K562 (cell line): ENCODE results near the gene ADAM15. TPM values are rescaled to one million over a fixed set of nuclear protein-coding genes. Genes with fewer than 3 reads are reported as not detected.

Source experiments
- CBX3 ChIP-seq, 2 experiments: IDR thresholded peaks; 1 replicate in 1 of 2; 2 replicates in 1 of 2; pipeline ENCODE4 v1.6.1; 2012; ENCODE audit warnings: inconsistent platforms in 2 of 2, low read length in 2 of 2, borderline replicate concordance in 1 of 2, control low read depth in 1 of 2
- CEBPB ChIP-seq: fragments of 450-650 bp; IDR thresholded peaks from 2 replicates; pipeline ENCODE4 v1.6.1; 2016; ENCODE audit warnings: missing genetic modification characterization, missing compliant biosample characterization
- MBD2 ChIP-seq: sonication (generic); IDR thresholded peaks from 2 replicates; pipeline ENCODE4 v1.6.1; 2016; ENCODE audit warnings: low read depth, borderline replicate concordance
- NFYB ChIP-seq: IDR thresholded peaks from 2 replicates; pipeline ENCODE4 v1.6.1; 2011; ENCODE audit warnings: mild to moderate bottlenecking, moderate library complexity; ENCODE audit not compliant: insufficient read length; ENCODE audit errors: extremely low read depth
- PHF20 ChIP-seq: fragments of 450-650 bp; IDR thresholded peaks from 2 replicates; pipeline ENCODE4 v1.6.1; 2018; ENCODE audit not compliant: partially characterized antibody
- ZKSCAN3 ChIP-seq: fragments of 250-450 bp; sonication (Bioruptor Pico); IDR thresholded peaks from 2 replicates; pipeline ENCODE4 v1.4.0; 2020
- ZNF639 ChIP-seq, 2 experiments: fragments of 200-800 bp in 1 of 2; sonication (Bioruptor generic) in 1 of 2; sonication (generic) in 1 of 2; formaldehyde crosslinking in 1 of 2; IDR thresholded peaks in 1 of 2; conservative IDR thresholded peaks in 1 of 2; 2 replicates each; pipeline versions ENCODE4 v1.5.0 to v1.6.1; 2016 to 2020; ENCODE audit warnings: missing compliant biosample characterization in 1 of 2, missing genetic modification characterization in 1 of 2, missing genetic modification reagents in 1 of 2
- ZNF644 ChIP-seq: fragments of 200-800 bp; sonication (Bioruptor generic); IDR thresholded peaks from 2 replicates; pipeline ENCODE4 v1.6.1; 2016; ENCODE audit warnings: low read depth, missing genetic modification characterization, missing compliant biosample characterization
- polyA plus RNA-seq, 8 experiments: library from polyadenylated mRNA; depleted of rRNA in 4 of 8; stranded (reverse) in 5 of 8; unstranded in 3 of 8; fragments of >200 nt; fragmentation: Nextera tagmentation in 2 of 8; fragmentation: Illumina TruSeq in 1 of 8; extraction: Ambion mirVana in 2 of 8; extraction: Trizol in 1 of 8; gene quantifications; 2 replicates each; pipeline versions ENCODE4 v1.2.1 to v1.2.3, GENCODE V29; 2011 to 2014; ENCODE audit warnings: inconsistent platforms in 1 of 8, missing spikeins in 1 of 8
- total RNA-seq, 7 experiments: library from RNA; depleted of rRNA in 6 of 7; stranded (reverse); fragments of >200 nt in 6 of 7; fragmentation: Illumina TruSeq in 2 of 7; extraction: Trizol in 2 of 7; gene quantifications; 2 replicates each; pipeline versions ENCODE4 v1.2.1 to v1.2.3, GENCODE V29; 2011 to 2021; ENCODE audit warnings: low replicate concordance in 1 of 7
- TF ChIP-seq, protein P1 (sequence below): fragments of 450-650 bp; formaldehyde crosslinking; IDR thresholded peaks from 2 replicates; pipeline ENCODE4 v1.4.0; 2020; ENCODE audit warnings: mild to moderate bottlenecking, moderate library complexity

The ADAM15 gene
- total and polyA plus RNA-seq, 9 of the 15 experiments (the other 6 are each of a cell fraction or from before 2014, with no cell fraction given): 0.69 to 72.3 (median 32.8) TPM

GRCh38 chr1:155032886-155033285 is 18.2 kb upstream of the ADAM15 start (continued):
- TF ChIP-seq ZNF644 (tag) (no peak), MBD2 (no peak), ZKSCAN3 (CRISPR knock-in tag) (no peak), NFYB (no peak), CEBPB (tag) (no peak), PHF20 (no peak), ZNF639 (CRISPR knock-in tag; conservative IDR thresholded peaks at IDR 0.05 in 1 of 2, IDR thresholded peaks at IDR 0.05 in 1 of 2) (no peak), CBX3 (IDR thresholded peaks at IDR 0.05; ENCODE audit: borderline replicate concordance in 1 of 2, low read length in 2 of 2) (no peak)
- TF ChIP-seq, protein P1, sequence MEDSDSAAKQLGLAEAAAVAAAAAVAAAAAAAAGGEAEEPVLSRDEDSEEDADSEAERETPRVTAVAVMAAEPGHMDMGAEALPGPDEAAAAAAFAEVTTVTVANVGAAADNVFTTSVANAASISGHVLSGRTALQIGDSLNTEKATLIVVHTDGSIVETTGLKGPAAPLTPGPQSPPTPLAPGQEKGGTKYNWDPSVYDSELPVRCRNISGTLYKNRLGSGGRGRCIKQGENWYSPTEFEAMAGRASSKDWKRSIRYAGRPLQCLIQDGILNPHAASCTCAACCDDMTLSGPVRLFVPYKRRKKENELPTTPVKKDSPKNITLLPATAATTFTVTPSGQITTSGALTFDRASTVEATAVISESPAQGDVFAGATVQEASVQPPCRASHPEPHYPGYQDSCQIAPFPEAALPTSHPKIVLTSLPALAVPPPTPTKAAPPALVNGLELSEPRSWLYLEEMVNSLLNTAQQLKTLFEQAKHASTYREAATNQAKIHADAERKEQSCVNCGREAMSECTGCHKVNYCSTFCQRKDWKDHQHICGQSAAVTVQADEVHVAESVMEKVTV (CRISPR knock-in tag): no peak
- TF ChIP-seq, all 486 proteins: peak for 0
